22Rv1 (cell line): ENCODE measurements around the gene TLCD4.

Source experiments
- CTCF ChIP-seq: fragments of 450-650 bp; IDR thresholded peaks from 2 replicates; pipeline ENCODE4 v1.5.1; 2017; ENCODE audit warnings: mild to moderate bottlenecking
- ZFX ChIP-seq: fragments of 450-650 bp; IDR thresholded peaks from 2 replicates; pipeline ENCODE4 v1.6.1; 2017; ENCODE audit warnings: antibody characterized with exemption, borderline replicate concordance

- no peak for TF ChIP-seq CTCF
- TF ChIP-seq ZFX = no peak
Observed at GRCh38 chr1:95073446-95073845, 43.7 kb upstream of the TLCD4 start.
